ENCODE data around the gene UBXN7. TPM values are rescaled to one million over a fixed set of nuclear protein-coding genes. Genes with fewer than 3 reads are reported as not detected.
"Not testable (repeated sequence)": the region's sequence is repeated elsewhere in the genome, so short reads cannot be mapped to it uniquely, and the experiment has no call there.

The UBXN7 gene
- total RNA-seq, 2 donors from 2014 or later = 109 to 120 TPM

DNA sequence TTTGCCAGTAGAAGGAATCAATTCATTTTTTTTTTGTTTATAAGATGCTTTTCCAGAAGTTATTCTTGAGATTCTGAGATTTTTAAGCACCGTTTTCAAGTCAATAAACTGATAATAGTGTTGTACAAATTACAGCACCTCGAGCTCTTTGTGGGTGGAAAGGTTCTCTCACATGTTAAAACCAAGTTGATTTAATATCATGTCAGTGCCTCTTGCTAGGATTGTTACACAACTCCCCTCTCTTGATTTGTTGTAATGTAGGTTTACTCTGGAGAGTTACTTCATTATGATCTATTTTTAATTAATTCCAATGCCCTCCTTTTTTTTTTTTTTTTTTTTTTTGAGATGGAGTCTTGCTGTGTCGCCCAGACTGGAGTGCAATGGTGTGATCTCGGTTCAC, 25.8 kb upstream of the UBXN7 start:
- H3K9me3 ChIP-seq (ENCODE audit: control insufficient read depth, low read length) = no peaks in the 10 kb centered on the region
- H3K4me1 ChIP-seq (ENCODE audit: control insufficient read depth, insufficient read depth, low read length) = no peaks in the 10 kb centered on the region
- H3K4me3 ChIP-seq (ENCODE audit: low read length) = no peak overlapping the region
- no peak overlapping the region for H3K27ac ChIP-seq (ENCODE audit: low read depth, low read length)
- no peaks in the 10 kb centered on the region for H3K4me1 Mint-ChIP-seq
- no peak overlapping the region for H3K27ac Mint-ChIP-seq
- no peaks in the 10 kb centered on the region for H3K36me3 ChIP-seq (ENCODE audit: control insufficient read depth, insufficient read depth, low read length)
- H3K36me3 Mint-ChIP-seq (ENCODE audit: low read depth) = peaks cover 2% of the 10 kb centered on the region
- TF ChIP-seq, protein P1, sequence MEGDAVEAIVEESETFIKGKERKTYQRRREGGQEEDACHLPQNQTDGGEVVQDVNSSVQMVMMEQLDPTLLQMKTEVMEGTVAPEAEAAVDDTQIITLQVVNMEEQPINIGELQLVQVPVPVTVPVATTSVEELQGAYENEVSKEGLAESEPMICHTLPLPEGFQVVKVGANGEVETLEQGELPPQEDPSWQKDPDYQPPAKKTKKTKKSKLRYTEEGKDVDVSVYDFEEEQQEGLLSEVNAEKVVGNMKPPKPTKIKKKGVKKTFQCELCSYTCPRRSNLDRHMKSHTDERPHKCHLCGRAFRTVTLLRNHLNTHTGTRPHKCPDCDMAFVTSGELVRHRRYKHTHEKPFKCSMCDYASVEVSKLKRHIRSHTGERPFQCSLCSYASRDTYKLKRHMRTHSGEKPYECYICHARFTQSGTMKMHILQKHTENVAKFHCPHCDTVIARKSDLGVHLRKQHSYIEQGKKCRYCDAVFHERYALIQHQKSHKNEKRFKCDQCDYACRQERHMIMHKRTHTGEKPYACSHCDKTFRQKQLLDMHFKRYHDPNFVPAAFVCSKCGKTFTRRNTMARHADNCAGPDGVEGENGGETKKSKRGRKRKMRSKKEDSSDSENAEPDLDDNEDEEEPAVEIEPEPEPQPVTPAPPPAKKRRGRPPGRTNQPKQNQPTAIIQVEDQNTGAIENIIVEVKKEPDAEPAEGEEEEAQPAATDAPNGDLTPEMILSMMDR (conservative IDR thresholded peaks at IDR 0.05) = no peak
- no peak overlapping the region for H3K4me3 Mint-ChIP-seq
- no peaks in the 10 kb centered on the region for H3K27me3 ChIP-seq (ENCODE audit: control insufficient read depth, insufficient read depth, low read length, poor library complexity, severe bottlenecking)
- no peak for DNase-seq
- WGBS, 2 experiments (ENCODE audit: insufficient coverage in 1 of 2, insufficient read length in 1 of 2) = 86 to 100% methylated on average over 1 to 4 of the region's 4 CpGs
- H3K9me3 Mint-ChIP-seq = peaks cover 8% of the 10 kb centered on the region
- H3K9ac ChIP-seq (ENCODE audit: extremely low read depth, low read length, poor library complexity, severe bottlenecking) = no peak overlapping the region
- no peaks in the 10 kb centered on the region for H3K27me3 Mint-ChIP-seq (ENCODE audit: insufficient read depth)

DNA sequence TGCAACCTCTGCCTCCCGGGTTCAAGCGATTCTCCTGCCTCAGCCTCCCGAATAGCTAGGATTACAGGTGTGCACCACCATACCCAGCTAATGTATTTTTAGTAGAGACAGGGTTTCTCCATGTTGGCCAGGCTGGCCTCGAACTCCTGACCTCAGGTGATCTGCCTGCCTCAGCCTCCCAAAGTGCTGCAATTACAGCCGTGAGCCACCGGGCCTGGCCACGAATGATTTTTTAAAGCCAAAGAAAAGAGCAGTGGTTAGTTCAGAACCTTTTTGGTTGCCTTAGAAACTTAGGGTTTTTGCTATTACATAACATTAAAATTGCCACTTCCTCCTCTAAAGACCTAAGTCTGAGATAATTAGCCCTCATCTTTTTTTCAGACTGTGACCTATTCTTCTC, 25.2 kb upstream of the UBXN7 start:
- not testable (repeated sequence) for H3K27me3 Mint-ChIP-seq (ENCODE audit: insufficient read depth); DNase-seq; H3K27ac Mint-ChIP-seq; H3K36me3 ChIP-seq (ENCODE audit: control insufficient read depth, insufficient read depth, low read length); H3K4me1 Mint-ChIP-seq; H3K9me3 ChIP-seq (ENCODE audit: control insufficient read depth, low read length); H3K36me3 Mint-ChIP-seq (ENCODE audit: low read depth); H3K9ac ChIP-seq (ENCODE audit: extremely low read depth, low read length, poor library complexity, severe bottlenecking); H3K27me3 ChIP-seq (ENCODE audit: control insufficient read depth, insufficient read depth, low read length, poor library complexity, severe bottlenecking); H3K4me1 ChIP-seq (ENCODE audit: control insufficient read depth, insufficient read depth, low read length); H3K9me3 Mint-ChIP-seq; H3K4me3 Mint-ChIP-seq; H3K27ac ChIP-seq (ENCODE audit: low read depth, low read length); H3K4me3 ChIP-seq (ENCODE audit: low read length)
- TF ChIP-seq, protein P1 (conservative IDR thresholded peaks at IDR 0.05) = peak; percentile 43
- 71 to 86% methylated on average over 7 of the region's 7 CpGs for WGBS, 2 experiments (ENCODE audit: insufficient coverage in 1 of 2, insufficient read length in 1 of 2)

DNA sequence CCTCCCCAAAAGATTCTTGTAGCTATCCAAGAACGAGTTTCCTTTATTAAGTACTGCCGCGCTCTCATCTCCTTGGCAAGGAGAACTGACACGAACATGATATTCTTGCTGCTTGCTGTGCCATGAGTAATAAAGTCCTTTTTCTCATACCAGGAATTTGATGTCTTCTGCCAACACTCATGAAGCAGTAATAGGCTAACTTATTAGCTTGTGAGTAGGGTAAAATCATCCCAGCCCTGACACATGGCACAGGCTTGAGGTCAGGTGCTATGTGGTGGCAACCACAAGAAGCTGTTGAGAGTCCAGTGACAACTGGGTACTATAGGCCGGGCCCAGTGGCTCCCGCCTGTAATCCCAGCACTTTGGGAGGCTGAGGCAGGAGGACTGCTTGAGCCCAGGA, 22.7 kb upstream of the UBXN7 start:
- Histone ChIP-seq H3K4me3 (ENCODE audit: low read length) (no peak overlapping the region), H3K9me3 (ENCODE audit: control insufficient read depth, low read length) (no peaks in the 10 kb centered on the region), H3K27me3 (ENCODE audit: control insufficient read depth, insufficient read depth, low read length, poor library complexity, severe bottlenecking) (no peaks in the 10 kb centered on the region), H3K9ac (ENCODE audit: extremely low read depth, low read length, poor library complexity, severe bottlenecking) (no peak overlapping the region), H3K4me1 (ENCODE audit: control insufficient read depth, insufficient read depth, low read length) (no peaks in the 10 kb centered on the region), H3K27ac (ENCODE audit: low read depth, low read length) (no peak overlapping the region), H3K36me3 (ENCODE audit: control insufficient read depth, insufficient read depth, low read length) (no peaks in the 10 kb centered on the region)
- 94 to 96% methylated on average over 4 to 6 of the region's 6 CpGs for WGBS, 2 experiments (ENCODE audit: insufficient coverage in 1 of 2, insufficient read length in 1 of 2)
- TF ChIP-seq, protein P1 (conservative IDR thresholded peaks at IDR 0.05) = no peak
- Mint-ChIP-seq H3K27me3 (ENCODE audit: insufficient read depth) (no peaks in the 10 kb centered on the region), H3K4me1 (no peaks in the 10 kb centered on the region), H3K4me3 (no peak overlapping the region), H3K27ac (no peak overlapping the region), H3K9me3 (no peaks in the 10 kb centered on the region), H3K36me3 (ENCODE audit: low read depth) (no peaks in the 10 kb centered on the region)
- DNase-seq = no peak
